ENCODE data around the gene CCDC170. TPM values are rescaled to one million over a fixed set of nuclear protein-coding genes. Genes with fewer than 3 reads are reported as not detected.

Gene CCDC170
- total RNA-seq, 1 donor from 2014 or later: not detected

GRCh38 chr6:151634336-151634720 is 140.5 kb downstream of the CCDC170 start:
- Mint-ChIP-seq H3K27me3 (ENCODE audit: insufficient read depth) (no peaks in the 10 kb centered on the region), H3K36me3 (ENCODE audit: low read depth) (no peaks in the 10 kb centered on the region), H3K4me3 (no peak overlapping the region), H3K4me1 (ENCODE audit: low read depth) (no peaks in the 10 kb centered on the region), H3K9me3 (peaks cover 6% of the 10 kb centered on the region), H3K27ac (no peak overlapping the region)
- intact Hi-C loops (cut with micrococcal nuclease): no loop called here
- DNase-seq (ENCODE audit: low spot score): no peak

- intact Hi-C loops (cut with micrococcal nuclease): no loop called here
These were observed 141.9 kb downstream of the CCDC170 start for GRCh38 chr6:151635741-151636140.

GRCh38 chr6:151637814-151638213 is 144.0 kb downstream of the CCDC170 start:
- Mint-ChIP-seq H3K4me3 (no peak overlapping the region), H3K36me3 (ENCODE audit: low read depth) (no peaks in the 10 kb centered on the region), H3K9me3 (peaks cover 6% of the 10 kb centered on the region), H3K4me1 (ENCODE audit: low read depth) (no peaks in the 10 kb centered on the region), H3K27me3 (ENCODE audit: insufficient read depth) (peaks cover 5% of the 10 kb centered on the region), H3K27ac (no peak overlapping the region)
- no peak for DNase-seq (ENCODE audit: low spot score)
- intact Hi-C loops (cut with micrococcal nuclease): no loop called here

More at GRCh38 chr6:151635741-151636140, 141.9 kb downstream of the CCDC170 start:
- no peaks in the 10 kb centered on the region for H3K4me1 Mint-ChIP-seq (ENCODE audit: low read depth)
- no peak overlapping the region for H3K27ac Mint-ChIP-seq
- H3K36me3 Mint-ChIP-seq (ENCODE audit: low read depth): no peaks in the 10 kb centered on the region
- no peak overlapping the region for H3K4me3 Mint-ChIP-seq
- H3K27me3 Mint-ChIP-seq (ENCODE audit: insufficient read depth): no peaks in the 10 kb centered on the region
- peaks cover 6% of the 10 kb centered on the region for H3K9me3 Mint-ChIP-seq
- no peak for DNase-seq (ENCODE audit: low spot score)

- intact Hi-C loops (cut with micrococcal nuclease): no loop called here
- H3K4me3 Mint-ChIP-seq: no peak overlapping the region
- H3K4me1 Mint-ChIP-seq (ENCODE audit: low read depth): no peaks in the 10 kb centered on the region
- peaks cover 6% of the 10 kb centered on the region for H3K27me3 Mint-ChIP-seq (ENCODE audit: insufficient read depth)
- no peak for DNase-seq (ENCODE audit: low spot score)
- H3K36me3 Mint-ChIP-seq (ENCODE audit: low read depth): no peaks in the 10 kb centered on the region
- H3K9me3 Mint-ChIP-seq: peaks cover 6% of the 10 kb centered on the region
- H3K27ac Mint-ChIP-seq: no peak overlapping the region
These were observed 145.9 kb downstream of the CCDC170 start for GRCh38 chr6:151639750-151640149.

- Mint-ChIP-seq H3K9me3 (peaks cover 6% of the 10 kb centered on the region), H3K4me1 (ENCODE audit: low read depth) (no peaks in the 10 kb centered on the region), H3K4me3 (no peak overlapping the region), H3K27ac (no peak overlapping the region), H3K27me3 (ENCODE audit: insufficient read depth) (peaks cover 10% of the 10 kb centered on the region), H3K36me3 (ENCODE audit: low read depth) (no peaks in the 10 kb centered on the region)
- intact Hi-C loops (cut with micrococcal nuclease): no loop called here
- no peak for DNase-seq (ENCODE audit: low spot score)
These were observed 147.2 kb downstream of the CCDC170 start for GRCh38 chr6:151641028-151641427.

- Mint-ChIP-seq H3K9me3 (no peaks in the 10 kb centered on the region), H3K4me3 (no peak overlapping the region), H3K27me3 (ENCODE audit: insufficient read depth) (peaks cover 14% of the 10 kb centered on the region), H3K36me3 (ENCODE audit: low read depth) (no peaks in the 10 kb centered on the region), H3K4me1 (ENCODE audit: low read depth) (no peaks in the 10 kb centered on the region), H3K27ac (no peak overlapping the region)
- no peak for DNase-seq (ENCODE audit: low spot score)
- intact Hi-C loops (cut with micrococcal nuclease): no loop called here
These were observed 154.3 kb downstream of the CCDC170 start for GRCh38 chr6:151647976-151648639.

GRCh38 chr6:151649835-151650234 is 156.0 kb downstream of the CCDC170 start:
- H3K27me3 Mint-ChIP-seq (ENCODE audit: insufficient read depth): peaks cover 17% of the 10 kb centered on the region
- no peak overlapping the region for H3K27ac Mint-ChIP-seq
- no peaks in the 10 kb centered on the region for H3K4me1 Mint-ChIP-seq (ENCODE audit: low read depth)
- peaks cover 1% of the 10 kb centered on the region for H3K9me3 Mint-ChIP-seq
- H3K4me3 Mint-ChIP-seq: no peak overlapping the region
- no peak for DNase-seq (ENCODE audit: low spot score)
- H3K36me3 Mint-ChIP-seq (ENCODE audit: low read depth): no peaks in the 10 kb centered on the region
- intact Hi-C loops (cut with micrococcal nuclease): no loop called here

- Mint-ChIP-seq H3K27me3 (ENCODE audit: insufficient read depth) (peaks cover 17% of the 10 kb centered on the region), H3K9me3 (peaks cover 5% of the 10 kb centered on the region), H3K27ac (no peak overlapping the region), H3K36me3 (ENCODE audit: low read depth) (no peaks in the 10 kb centered on the region), H3K4me1 (ENCODE audit: low read depth) (no peaks in the 10 kb centered on the region), H3K4me3 (no peak overlapping the region)
- intact Hi-C loops (cut with micrococcal nuclease): no loop called here
- DNase-seq (ENCODE audit: low spot score): no peak
These were observed 157.8 kb downstream of the CCDC170 start for GRCh38 chr6:151651639-151652038.

GRCh38 chr6:151652325-151652724 is 158.5 kb downstream of the CCDC170 start:
- peaks cover 5% of the 10 kb centered on the region for H3K9me3 Mint-ChIP-seq
- peaks cover 11% of the 10 kb centered on the region for H3K27me3 Mint-ChIP-seq (ENCODE audit: insufficient read depth)
- intact Hi-C loops (cut with micrococcal nuclease): no loop called here
- H3K27ac Mint-ChIP-seq: no peak overlapping the region
- H3K4me3 Mint-ChIP-seq: no peak overlapping the region
- no peaks in the 10 kb centered on the region for H3K36me3 Mint-ChIP-seq (ENCODE audit: low read depth)
- H3K4me1 Mint-ChIP-seq (ENCODE audit: low read depth): no peaks in the 10 kb centered on the region
- no peak for DNase-seq (ENCODE audit: low spot score)

- intact Hi-C loops (cut with micrococcal nuclease): no loop called here
- Mint-ChIP-seq H3K27ac (no peak overlapping the region), H3K4me3 (no peak overlapping the region), H3K36me3 (ENCODE audit: low read depth) (no peaks in the 10 kb centered on the region), H3K27me3 (ENCODE audit: insufficient read depth) (peaks cover 15% of the 10 kb centered on the region), H3K9me3 (peaks cover 5% of the 10 kb centered on the region), H3K4me1 (ENCODE audit: low read depth) (no peaks in the 10 kb centered on the region)
- no peak for DNase-seq (ENCODE audit: low spot score)
These were observed 161.3 kb downstream of the CCDC170 start for GRCh38 chr6:151655099-151655498.

GRCh38 chr6:151656392-151656791 is 162.6 kb downstream of the CCDC170 start:
- H3K27me3 Mint-ChIP-seq (ENCODE audit: insufficient read depth): peaks cover 15% of the 10 kb centered on the region
- no peak overlapping the region for H3K4me3 Mint-ChIP-seq
- intact Hi-C loops (cut with micrococcal nuclease): no loop called here
- no peaks in the 10 kb centered on the region for H3K4me1 Mint-ChIP-seq (ENCODE audit: low read depth)
- no peak for DNase-seq (ENCODE audit: low spot score)
- no peaks in the 10 kb centered on the region for H3K36me3 Mint-ChIP-seq (ENCODE audit: low read depth)
- H3K27ac Mint-ChIP-seq: no peak overlapping the region
- peaks cover 5% of the 10 kb centered on the region for H3K9me3 Mint-ChIP-seq

GRCh38 chr6:151658091-151658490 is 164.3 kb downstream of the CCDC170 start:
- no peaks in the 10 kb centered on the region for H3K36me3 Mint-ChIP-seq (ENCODE audit: low read depth)
- H3K4me1 Mint-ChIP-seq (ENCODE audit: low read depth): no peaks in the 10 kb centered on the region
- H3K4me3 Mint-ChIP-seq: no peak overlapping the region
- H3K27ac Mint-ChIP-seq: no peak overlapping the region
- peaks cover 5% of the 10 kb centered on the region for H3K9me3 Mint-ChIP-seq
- intact Hi-C loops (cut with micrococcal nuclease): no loop called here
- H3K27me3 Mint-ChIP-seq (ENCODE audit: insufficient read depth): peaks cover 15% of the 10 kb centered on the region
- no peak for DNase-seq (ENCODE audit: low spot score)

- DNase-seq (ENCODE audit: low spot score): no peak
- intact Hi-C loops (cut with micrococcal nuclease): no loop called here
- Mint-ChIP-seq H3K4me1 (ENCODE audit: low read depth) (no peaks in the 10 kb centered on the region), H3K4me3 (no peak overlapping the region), H3K27me3 (ENCODE audit: insufficient read depth) (peaks cover 15% of the 10 kb centered on the region), H3K9me3 (peaks cover 5% of the 10 kb centered on the region), H3K36me3 (ENCODE audit: low read depth) (no peaks in the 10 kb centered on the region), H3K27ac (no peak overlapping the region)
These were observed 165.4 kb downstream of the CCDC170 start for GRCh38 chr6:151659212-151659611.

GRCh38 chr6:151661509-151661908 is 167.7 kb downstream of the CCDC170 start:
- peaks cover 12% of the 10 kb centered on the region for H3K27me3 Mint-ChIP-seq (ENCODE audit: insufficient read depth)
- no peaks in the 10 kb centered on the region for H3K9me3 Mint-ChIP-seq
- H3K4me1 Mint-ChIP-seq (ENCODE audit: low read depth): no peaks in the 10 kb centered on the region
- no peak for DNase-seq (ENCODE audit: low spot score)
- no peaks in the 10 kb centered on the region for H3K36me3 Mint-ChIP-seq (ENCODE audit: low read depth)
- no peak overlapping the region for H3K27ac Mint-ChIP-seq
- no peak overlapping the region for H3K4me3 Mint-ChIP-seq
- intact Hi-C loops (cut with micrococcal nuclease): no loop called here
